ENCODE data around the gene CD47.

Gene CD47

DNA sequence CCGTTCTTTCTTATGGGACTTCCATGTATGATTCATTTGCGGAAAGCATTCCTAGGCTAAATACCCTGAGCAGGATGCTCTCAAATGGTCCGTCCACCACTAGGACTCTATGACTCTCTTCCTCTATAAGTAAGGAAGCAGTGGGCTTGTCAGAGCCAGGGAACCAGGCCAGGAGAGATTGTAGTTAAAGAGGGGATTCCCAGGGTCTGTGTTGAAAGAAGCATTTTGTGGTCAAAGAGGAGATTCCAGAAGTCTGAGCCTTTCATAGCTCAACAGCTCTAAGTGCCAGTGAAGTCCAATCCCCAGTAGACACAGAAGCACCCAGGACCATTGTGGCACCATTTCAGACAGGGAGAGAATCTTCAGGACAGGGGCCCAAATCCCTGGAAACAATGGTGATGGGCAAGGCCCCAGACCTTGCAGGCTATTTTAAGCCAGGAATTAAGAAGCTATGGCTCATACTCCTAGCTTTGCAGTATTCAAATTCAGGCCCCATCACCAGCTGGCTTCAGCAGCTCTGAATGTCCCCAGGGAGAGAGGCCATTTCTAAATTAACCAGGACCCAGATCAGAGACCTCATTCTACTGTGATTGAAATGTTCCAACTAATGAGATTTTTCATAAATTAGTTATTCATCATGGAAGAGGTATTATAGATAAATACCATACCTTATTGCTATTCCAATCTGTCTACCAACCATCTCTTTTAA lies 81.7 kb downstream of the CD47 start:
- DNase-seq, result no peak

- no peak for DNase-seq
Measured at GRCh38 chr3:108008106-108008505, 82.7 kb downstream of the CD47 start.

GRCh38 chr3:108006881-108007331 lies 83.9 kb downstream of the CD47 start:
- no peak for DNase-seq

DNA sequence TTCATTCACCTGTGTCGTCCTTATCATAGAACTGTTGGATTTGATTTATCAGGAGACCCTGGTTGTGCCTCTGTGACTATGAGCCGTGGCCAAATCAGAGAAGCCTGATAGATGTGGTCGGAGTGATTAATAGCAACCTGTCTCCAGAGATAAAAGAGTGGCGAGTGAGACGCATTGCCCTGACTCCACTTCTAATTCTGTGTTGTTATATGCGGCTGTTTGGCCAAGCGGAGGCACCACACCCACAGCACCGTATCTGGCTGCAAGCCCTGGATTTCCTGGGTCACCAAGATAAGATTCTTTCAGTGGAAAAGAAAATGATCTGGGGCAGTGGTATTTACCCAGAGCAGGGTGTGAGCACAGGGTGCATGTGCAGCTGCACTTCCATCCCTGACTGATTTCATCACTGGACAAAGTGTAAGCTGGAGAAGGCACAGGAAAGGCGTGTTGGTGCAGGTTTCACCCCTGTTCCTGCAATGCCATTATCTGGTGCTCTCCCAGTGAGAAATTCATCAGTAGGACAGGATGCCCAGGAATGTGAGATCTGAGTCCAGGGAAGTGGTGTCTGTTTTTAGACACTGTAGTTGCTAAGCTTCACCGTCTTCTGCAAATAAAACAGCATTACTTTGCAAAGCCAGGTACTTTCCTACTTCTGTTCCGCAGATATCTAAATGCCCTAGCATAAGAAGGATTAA lies 84.6 kb downstream of the CD47 start:
- no peak for DNase-seq

- no peak for DNase-seq
Measured at GRCh38 chr3:108004647-108005046, 86.2 kb downstream of the CD47 start.

DNA sequence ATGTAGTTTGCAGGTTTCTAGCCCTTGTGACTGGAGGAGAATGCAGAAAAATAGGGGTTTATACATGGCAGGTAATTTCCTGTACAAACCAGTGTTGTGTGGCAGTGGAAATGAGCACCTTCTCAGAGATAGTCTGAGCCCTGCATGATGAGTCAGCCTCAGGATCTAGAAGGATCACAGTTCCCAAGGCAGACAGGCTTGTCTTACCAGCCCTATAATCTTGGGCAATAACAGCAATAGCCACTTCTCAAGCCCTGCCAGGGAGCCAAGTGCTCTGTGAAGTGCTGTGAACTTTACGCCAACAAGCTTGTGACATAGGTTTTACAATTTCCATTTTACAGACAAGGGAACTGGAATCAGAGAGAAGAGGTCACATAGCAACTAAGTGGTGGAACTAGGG lies 89.4 kb downstream of the CD47 start:
- no peak for DNase-seq

- no peak for DNase-seq
Measured at GRCh38 chr3:107999215-107999775, 91.5 kb downstream of the CD47 start.

GRCh38 chr3:107997671-107998070 lies 93.2 kb downstream of the CD47 start:
- DNase-seq, result no peak

DNA sequence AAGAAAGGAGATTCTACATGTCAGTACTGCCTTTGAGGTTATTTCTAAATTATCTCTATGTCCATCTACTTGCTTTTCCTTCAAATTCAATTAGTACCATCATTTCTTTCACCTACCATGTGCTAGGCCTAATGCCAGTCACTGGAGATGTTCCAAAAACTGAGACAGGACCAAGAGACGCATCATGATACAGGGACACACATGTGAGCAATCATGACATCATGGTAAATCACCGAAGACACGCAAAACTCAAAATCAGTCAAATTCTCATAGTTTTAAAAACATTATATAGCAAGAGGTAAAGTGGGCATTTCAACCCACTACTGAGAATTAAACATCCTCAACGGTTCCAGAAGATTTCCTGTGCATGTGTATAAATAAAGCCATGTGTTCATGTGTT lies 95.0 kb downstream of the CD47 start:
- DNase-seq, result no peak

DNA sequence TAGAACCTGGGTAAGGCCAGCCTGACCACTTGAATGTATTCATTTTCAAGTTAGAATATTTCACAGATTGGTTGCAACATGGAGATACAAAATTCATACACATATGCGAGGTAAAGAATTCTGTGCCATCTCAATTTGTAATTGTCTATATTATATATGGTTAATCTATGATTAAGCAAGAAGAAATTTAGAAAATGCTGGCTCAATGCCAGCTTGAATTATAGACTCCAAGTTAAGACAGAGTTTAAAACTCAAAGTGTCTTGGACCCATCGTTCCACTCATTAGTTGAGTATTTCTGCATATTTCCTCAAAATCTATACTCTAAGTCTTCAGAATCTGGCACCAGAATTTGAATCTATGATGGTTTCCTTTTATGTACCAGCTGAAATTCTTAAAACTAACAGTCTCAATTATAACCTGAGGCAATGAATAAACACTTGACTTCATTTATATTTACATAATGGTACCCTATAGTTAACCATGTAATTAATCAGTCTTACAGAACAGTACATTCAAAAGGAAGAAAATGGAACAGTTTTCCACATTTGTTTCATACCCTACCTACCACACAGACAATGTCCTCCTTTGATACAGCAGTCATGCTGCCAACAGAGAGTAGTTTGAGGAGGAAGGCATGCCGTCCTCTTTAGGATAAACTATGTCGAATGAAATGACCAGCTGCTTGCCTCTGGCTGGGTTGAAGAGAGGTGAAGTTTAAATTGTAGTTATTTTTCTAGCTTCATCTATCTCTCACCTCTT lies 95.7 kb downstream of the CD47 start:
- DNase-seq, result no peak

- no peak for DNase-seq
Measured at GRCh38 chr3:107994181-107994580, 96.7 kb downstream of the CD47 start.

GRCh38 chr3:107993771-107994170 lies 97.1 kb downstream of the CD47 start:
- no peak for DNase-seq
